ENCODE results near the gene PDPK1.

PDPK1 gene

GRCh38 chr16:2586241-2586640, 48.4 kb downstream of the PDPK1 start:
- DNase-seq (ENCODE audit: low spot score): peak; percentile 48
- in situ Hi-C loops (cut with MboI; ENCODE audit: low sequenced_read_pairs, unreplicated experiment): no loop called here
- TF ChIP-seq CTCF (IDR thresholded peaks at IDR 0.05; ENCODE audit: borderline replicate concordance, control extremely low read depth, extremely low read depth, insufficient read depth, missing control alignments): no peak

- no peak for TF ChIP-seq CTCF (IDR thresholded peaks at IDR 0.05; ENCODE audit: borderline replicate concordance, control extremely low read depth, extremely low read depth, insufficient read depth, missing control alignments)
- no peak for DNase-seq (ENCODE audit: low spot score)
- in situ Hi-C loops (cut with MboI; ENCODE audit: low sequenced_read_pairs, unreplicated experiment): no loop called here
Observed at GRCh38 chr16:2586901-2587480, 49.2 kb downstream of the PDPK1 start.

- TF ChIP-seq CTCF (IDR thresholded peaks at IDR 0.05; ENCODE audit: borderline replicate concordance, control extremely low read depth, extremely low read depth, insufficient read depth, missing control alignments): no peak
- no peak for DNase-seq (ENCODE audit: low spot score)
- in situ Hi-C loops (cut with MboI; ENCODE audit: low sequenced_read_pairs, unreplicated experiment): no loop called here
Observed at GRCh38 chr16:2587891-2588565, 50.2 kb downstream of the PDPK1 start.

DNA sequence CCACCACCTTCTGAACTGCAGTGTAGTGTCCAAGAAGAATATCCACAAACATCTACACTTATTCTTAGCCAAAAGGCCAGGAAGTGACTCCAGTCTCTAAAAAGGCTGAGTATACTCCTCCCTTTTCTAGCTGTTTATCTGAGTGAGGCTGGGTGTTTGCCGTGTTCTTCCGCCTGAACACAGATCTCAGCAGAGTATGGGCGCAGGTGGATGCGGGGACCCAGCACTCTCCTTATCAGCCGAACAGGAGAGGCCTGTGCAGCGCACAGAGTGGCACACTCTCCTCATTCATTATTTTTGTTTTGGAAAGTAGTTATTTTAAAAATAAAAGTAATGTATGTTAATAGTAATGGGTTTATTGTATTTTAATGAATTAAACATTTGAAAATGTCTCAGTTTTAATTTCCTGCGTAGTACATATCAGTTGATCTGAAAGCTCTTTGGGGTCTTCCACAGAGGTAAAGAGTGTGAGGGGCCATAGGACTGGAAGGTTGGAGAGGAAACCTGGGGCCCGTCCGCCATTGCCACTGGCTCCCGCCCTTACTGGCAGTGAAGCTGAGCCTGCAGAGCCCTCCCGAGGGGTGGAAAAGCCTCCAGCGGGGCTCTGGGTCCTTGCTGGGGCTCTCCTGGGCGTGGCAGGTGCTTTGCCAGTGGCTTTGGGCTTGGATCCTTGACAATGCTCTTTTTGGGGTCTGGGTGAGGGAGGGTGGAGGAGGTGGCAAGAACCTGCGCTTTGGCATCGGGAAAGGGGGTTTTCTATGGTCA, 53.8 kb downstream of the PDPK1 start:
- no peak for DNase-seq (ENCODE audit: low spot score)
- no peak for TF ChIP-seq CTCF (IDR thresholded peaks at IDR 0.05; ENCODE audit: borderline replicate concordance, control extremely low read depth, extremely low read depth, insufficient read depth, missing control alignments)
- in situ Hi-C loops (cut with MboI; ENCODE audit: low sequenced_read_pairs, unreplicated experiment): no loop called here

DNA sequence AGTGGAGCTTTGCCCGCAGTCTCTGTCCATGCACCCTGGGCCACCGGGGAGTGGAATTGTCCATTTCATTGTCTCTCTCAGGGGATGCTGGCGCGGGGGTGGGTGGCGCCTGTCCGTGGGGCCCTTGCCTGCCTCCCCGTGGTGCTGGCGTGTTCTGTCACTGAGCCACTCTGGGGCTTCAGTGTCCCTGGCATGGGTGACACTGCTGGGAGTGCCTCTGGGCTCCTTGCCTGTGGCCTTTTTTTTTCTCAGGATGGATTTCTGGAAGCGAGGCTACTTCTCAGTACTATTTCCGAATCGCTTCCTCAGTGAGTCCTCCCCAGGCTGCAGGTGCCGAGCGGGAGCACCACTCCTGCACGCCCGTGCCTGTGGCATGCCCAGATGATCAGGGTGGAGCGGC, 55.0 kb downstream of the PDPK1 start:
- in situ Hi-C loops (cut with MboI; ENCODE audit: low sequenced_read_pairs, unreplicated experiment): no loop called here
- no peak for DNase-seq (ENCODE audit: low spot score)
- no peak for TF ChIP-seq CTCF (IDR thresholded peaks at IDR 0.05; ENCODE audit: borderline replicate concordance, control extremely low read depth, extremely low read depth, insufficient read depth, missing control alignments)

DNA sequence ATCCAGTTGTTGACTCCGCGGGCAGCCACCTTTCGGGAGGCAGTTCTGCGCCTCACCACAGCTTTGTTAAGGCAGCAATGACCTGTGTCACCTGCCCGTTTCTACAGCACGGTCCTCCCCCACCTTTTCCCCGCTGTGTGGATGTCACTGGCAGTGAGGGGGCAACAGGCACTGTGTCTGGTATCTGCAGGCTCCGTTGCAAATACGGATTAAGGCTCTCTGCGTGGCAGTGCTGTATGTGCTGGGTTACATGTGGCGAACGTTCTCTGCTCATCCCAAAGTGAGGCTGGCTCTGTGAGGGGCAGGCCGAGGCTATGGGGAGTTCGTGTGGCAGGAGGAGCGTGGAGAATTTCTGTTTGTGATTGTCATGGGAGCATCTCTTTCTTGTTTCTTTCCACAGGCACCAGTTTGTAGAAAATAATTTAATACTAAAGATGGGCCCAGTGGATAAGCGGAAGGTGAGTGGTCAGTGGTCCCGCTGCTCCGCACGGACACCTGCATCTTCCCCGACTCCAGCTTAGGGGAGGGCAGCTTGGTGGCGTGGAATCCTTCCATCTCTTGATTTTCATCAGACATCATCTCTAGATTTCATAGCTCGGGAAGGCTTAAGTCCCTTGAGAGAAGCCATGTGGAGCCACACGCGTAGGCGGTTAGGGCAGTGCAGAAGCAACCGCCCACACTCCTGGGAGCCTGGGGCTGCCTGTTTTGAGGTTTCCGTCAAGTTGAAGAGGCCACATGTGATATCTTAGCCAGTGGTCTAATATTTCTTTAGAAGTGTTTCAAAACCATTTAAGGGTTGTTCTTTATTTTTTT, 57.8 kb downstream of the PDPK1 start:
- in situ Hi-C loops (cut with MboI; ENCODE audit: low sequenced_read_pairs, unreplicated experiment): no loop called here
- DNase-seq (ENCODE audit: low spot score): no peak
- TF ChIP-seq CTCF (IDR thresholded peaks at IDR 0.05; ENCODE audit: borderline replicate concordance, control extremely low read depth, extremely low read depth, insufficient read depth, missing control alignments): no peak

Measured in GM13976 (cell line).